Breast epithelium (tissue), 3 donors: ENCODE data around the gene CRY2.

Experiments used
- CTCF ChIP-seq, 3 donors: fragments of 450-650 bp; IDR thresholded peaks; one replicate each; pipeline ENCODE4 v1.5.1; 2016 to 2017; ENCODE audit warnings: antibody characterized with exemption in 3 of 3, mild to moderate bottlenecking in 3 of 3, moderate library complexity in 3 of 3
- POLR2A ChIP-seq: fragments of 450-650 bp; IDR thresholded peaks from one replicate; pipeline ENCODE4 v1.6.1; 2016; ENCODE audit warnings: antibody characterized with exemption, mild to moderate bottlenecking, moderate library complexity
- POLR2AphosphoS5 ChIP-seq, 3 donors: sonication (generic); formaldehyde crosslinking; IDR thresholded peaks; one replicate each; pipeline ENCODE4 v1.6.1; 2017; ENCODE audit warnings: antibody characterized with exemption in 3 of 3

- TF ChIP-seq CTCF (IDR thresholded peaks at IDR 0.05) = no peak
- TF ChIP-seq POLR2AphosphoS5 (IDR thresholded peaks at IDR 0.05) = peak; percentile 14 to 23 (median 17)
- no peak for TF ChIP-seq POLR2A
Observed at GRCh38 chr11:45803971-45804760, 43.1 kb upstream of the CRY2 start.
